Measurements from ENCODE around the gene BEST4. TPM values are rescaled to one million over a fixed set of nuclear protein-coding genes. Genes with fewer than 3 reads are reported as not detected.
A peak's percentile ranks its signal among the peaks of the same experiment; 100 is the strongest.

The BEST4 gene
- total and polyA plus RNA-seq, 2 of the 13 experiments (the other 11 are each of a cell fraction or from before 2014, with no cell fraction given) = 0.77 to 1.4 TPM

GRCh38 chr1:44799770-44800584 lies 12.0 kb upstream of the BEST4 start, which contains the start of gene PLK3:
TSS of gene PLK3 (plus strand) at chr1:44800377. CDS start at chr1:44800464, 87 bp downstream.
- BruUV-seq (replicated peaks) = no TSS peak
- intact Hi-C loops (cut with micrococcal nuclease; ENCODE audit: unreplicated experiment) = no loop called here
- Histone ChIP-seq H3K79me2 (ENCODE audit: insufficient read depth, low read length) (peaks cover 17% of the 10 kb centered on the region), H4K20me1 (ENCODE audit: insufficient read depth, low read length) (0 out of 2 replicates have a peak, but pooled peaks cover 7% of the 10 kb centered on the region), H2AFZ (ENCODE audit: low read length) (no peak within 1 kb of the TSS), H3K9me3 (ENCODE audit: low read length) (no peaks in the 10 kb centered on the region), H3K4me1 (ENCODE audit: insufficient read depth, low read length) (peaks cover 44% of the 10 kb centered on the region), H3K27ac (ENCODE audit: extremely low read length, insufficient read depth, low read length) (peak within 1 kb of the TSS; percentile 94), H3K27me3 (ENCODE audit: control insufficient read depth in 1 of 2, insufficient read depth in 2 of 2, low read length in 2 of 2) (no peaks in the 10 kb centered on the region), H3K4me3 (replicated peaks in 1 of 3; ENCODE audit: insufficient read depth in 1 of 3, low read depth in 2 of 3, low read length in 3 of 3) (peak within 1 kb of the TSS; percentile 69 to 91 (median 90)), H3K36me3 (replicated peaks in 1 of 2; ENCODE audit: control insufficient read depth in 1 of 2, insufficient read depth in 2 of 2, low read length in 2 of 2) (peaks cover 6 to 27% of the 10 kb centered on the region in 2 experiments; a peak in 4 of 5 replicates), H3K9ac (ENCODE audit: insufficient read depth, low read depth, low read length) (peak within 1 kb of the TSS; percentile 89), H3K4me2 (ENCODE audit: low read depth, low read length) (peak within 1 kb of the TSS; percentile 97)
- peak; percentile 80 for FAIRE-seq
- CTCF ChIA-PET (ENCODE audit: low intra/inter-chr PET ratio, low total read pairs) = interaction anchor here (1.2 to 1.6 kb wide), 2 partner anchors 11 to 36 kb away, joined by 3 to 4 read pairs; no protein-coding TSS in a partner anchor
- DNase-seq (ENCODE audit: low spot score) = peak; percentile 92
- ATAC-seq = peak; percentile 86
- 0% methylated on average over 29 of the region's 79 CpGs for WGBS (ENCODE audit: low lambda C conversion rate)
- in situ Hi-C loops (cut with HindIII; ENCODE audit: extremely low pct_ligation_motif_present, low pct_unique_long_range_greater_than_20kb) = no loop called here
- POLR2A ChIA-PET = interaction anchor here (0.7 to 6.7 kb wide), 31 partner anchors 9 to 743 kb away, joined by 3 to 237 read pairs (median 6); partner anchors contain the start of genes BEST4, BTBD19, DYNLT4 and MUTYH
- TF ChIP-seq, protein P1, sequence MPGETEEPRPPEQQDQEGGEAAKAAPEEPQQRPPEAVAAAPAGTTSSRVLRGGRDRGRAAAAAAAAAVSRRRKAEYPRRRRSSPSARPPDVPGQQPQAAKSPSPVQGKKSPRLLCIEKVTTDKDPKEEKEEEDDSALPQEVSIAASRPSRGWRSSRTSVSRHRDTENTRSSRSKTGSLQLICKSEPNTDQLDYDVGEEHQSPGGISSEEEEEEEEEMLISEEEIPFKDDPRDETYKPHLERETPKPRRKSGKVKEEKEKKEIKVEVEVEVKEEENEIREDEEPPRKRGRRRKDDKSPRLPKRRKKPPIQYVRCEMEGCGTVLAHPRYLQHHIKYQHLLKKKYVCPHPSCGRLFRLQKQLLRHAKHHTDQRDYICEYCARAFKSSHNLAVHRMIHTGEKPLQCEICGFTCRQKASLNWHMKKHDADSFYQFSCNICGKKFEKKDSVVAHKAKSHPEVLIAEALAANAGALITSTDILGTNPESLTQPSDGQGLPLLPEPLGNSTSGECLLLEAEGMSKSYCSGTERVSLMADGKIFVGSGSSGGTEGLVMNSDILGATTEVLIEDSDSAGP (CRISPR knock-in tag; IDR thresholded peaks at IDR 0.05; ENCODE audit: borderline replicate concordance) = peak; percentile 88
- TF ChIP-seq, protein P2, sequence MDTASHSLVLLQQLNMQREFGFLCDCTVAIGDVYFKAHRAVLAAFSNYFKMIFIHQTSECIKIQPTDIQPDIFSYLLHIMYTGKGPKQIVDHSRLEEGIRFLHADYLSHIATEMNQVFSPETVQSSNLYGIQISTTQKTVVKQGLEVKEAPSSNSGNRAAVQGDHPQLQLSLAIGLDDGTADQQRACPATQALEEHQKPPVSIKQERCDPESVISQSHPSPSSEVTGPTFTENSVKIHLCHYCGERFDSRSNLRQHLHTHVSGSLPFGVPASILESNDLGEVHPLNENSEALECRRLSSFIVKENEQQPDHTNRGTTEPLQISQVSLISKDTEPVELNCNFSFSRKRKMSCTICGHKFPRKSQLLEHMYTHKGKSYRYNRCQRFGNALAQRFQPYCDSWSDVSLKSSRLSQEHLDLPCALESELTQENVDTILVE (CRISPR knock-in tag; IDR thresholded peaks at IDR 0.05) = peak; percentile 35; the same call in 1 of the 2 replicates
- TF ChIP-seq CEBPZ (IDR thresholded peaks at IDR 0.05; ENCODE audit: low read length) = no peak
- peak; percentile 28; the same call in 1 of the 2 replicates for TF ChIP-seq BHLHE40 (IDR thresholded peaks at IDR 0.05; ENCODE audit: low read length)
- 0 out of 2 replicates have a peak, but pooled peaks have one; percentile 59 for TF ChIP-seq ZNF362 (CRISPR knock-in tag; IDR thresholded peaks at IDR 0.05; ENCODE audit: borderline replicate concordance)
- peak; percentile 98 for TF ChIP-seq CTCF (CRISPR knock-in tag; IDR thresholded peaks at IDR 0.05)
- TF ChIP-seq ZNF33A (CRISPR knock-in tag; IDR thresholded peaks at IDR 0.05; ENCODE audit: borderline replicate concordance) = peak; percentile 92
- 0 out of 2 replicates have a peak, but pooled peaks have one; percentile 56 for TF ChIP-seq ZFP90 (CRISPR knock-in tag; IDR thresholded peaks at IDR 0.05; ENCODE audit: borderline replicate concordance)
- peak; percentile 63; the same call in 1 of the 2 replicates for TF ChIP-seq ZBTB38 (CRISPR knock-in tag; IDR thresholded peaks at IDR 0.05)

Data from HepG2 (cell line).